K562 (cell line): ENCODE measurements around the gene ODC1. TPM values are rescaled to one million over a fixed set of nuclear protein-coding genes. Genes with fewer than 3 reads are reported as not detected.

Experiments
- ATAC-seq: fragments of 200-7000 bp; cut with Tn5 transposase; 3 replicates; pipeline ENCODE4 v1.9.1; 2020; ENCODE audit warnings: moderate library complexity
- BruUV-seq: library from RNA; stranded (reverse); fragments of 400-500 nt; replicated peaks from 2 replicates; lab custom pipeline; 2021; lab: Mats Ljungman, UMichigan
- CTCF ChIA-PET: fragments of 300-600 bp; formaldehyde crosslinking; extraction: SDS; loops from one replicate; lab custom pipeline; 2021; ENCODE audit warnings: low intra/inter-chr PET ratio; lab: Yijun Ruan, JAX
- POLR2A ChIA-PET: fragments of 300-600, 350-650 bp; sonication (Branson Sonifier 250); formaldehyde crosslinking; extraction: SDS; loops from one replicate; lab custom pipeline; 2021; ENCODE audit warnings: antibody characterized with exemption, inconsistent platforms; lab: Yijun Ruan, JAX
- DNase-seq, 4 experiments: peaks; one replicate each; pipeline versions ENCODE4 v3.0.0 to v3.0.0-alpha.2; 2011 to 2018; ENCODE audit warnings: low spot score in 3 of 4, mixed read lengths in 3 of 4; ENCODE audit errors: extremely low read depth in 1 of 4
- FAIRE-seq: peaks from 2 replicates; lab custom pipeline; 2011; peaks lifted over from hg19 to GRCh38; lab: Jason Lieb, UNC
- H2AFZ ChIP-seq: 2 replicates; pipeline ENCODE4 v1.6.0; 2011; ENCODE audit warnings: low read depth, low read length, control low read depth, inconsistent platforms
- H3K27ac ChIP-seq: fragments of 200-600 bp; 3 replicates; pipeline ENCODE4 v1.8.0; 2011; ENCODE audit warnings: low read depth, mild to moderate bottlenecking, control low read depth, inconsistent platforms, low read length, moderate library complexity, mixed read lengths; ENCODE audit errors: extremely low read depth
- H3K27me3 ChIP-seq, 2 experiments: fragments of 300-600 bp in 1 of 2; 2 replicates in 1 of 2; 3 replicates in 1 of 2; pipeline versions ENCODE4 v1.6.0 to v1.8.0; 2011; ENCODE audit warnings: inconsistent platforms in 2 of 2, low read length in 2 of 2, mild to moderate bottlenecking in 1 of 2, mixed read lengths in 1 of 2, moderate library complexity in 1 of 2; ENCODE audit not compliant: control insufficient read depth in 2 of 2, insufficient read depth in 2 of 2
- H3K36me3 ChIP-seq: fragments of 300-600 bp; 3 replicates; pipeline ENCODE4 v1.8.0; 2011; ENCODE audit warnings: mild to moderate bottlenecking, low read length, inconsistent platforms; ENCODE audit not compliant: control insufficient read depth, insufficient read depth
- H3K4me1 ChIP-seq, 2 experiments: fragments of 200-600 bp in 1 of 2; replicated peaks in 1 of 2; 2 replicates in 1 of 2; 3 replicates in 1 of 2; pipeline versions ENCODE4 v1.5.1 to v1.8.0; 2011; ENCODE audit warnings: inconsistent platforms in 2 of 2, low read length in 2 of 2, mild to moderate bottlenecking in 1 of 2, mixed read lengths in 1 of 2, moderate library complexity in 1 of 2; ENCODE audit not compliant: control insufficient read depth in 2 of 2, insufficient read depth in 2 of 2
- H3K4me2 ChIP-seq: 2 replicates; pipeline ENCODE4 v1.6.1; 2011; ENCODE audit warnings: low read length, control low read depth, inconsistent platforms, mixed read lengths; ENCODE audit not compliant: insufficient read depth
- H3K4me3 ChIP-seq: fragments of 200-600 bp; sonication (generic), shearing (Covaris generic); 2 replicates; pipeline ENCODE4 v1.5.1; 2016; ENCODE audit warnings: control low read depth, inconsistent platforms
- H3K79me2 ChIP-seq: fragments of 200-600 bp; 3 replicates; pipeline ENCODE4 v1.8.0; 2011; ENCODE audit warnings: low read length, inconsistent platforms; ENCODE audit not compliant: control insufficient read depth, insufficient read depth
- H3K9ac ChIP-seq, 2 experiments: 2 replicates each; pipeline versions ENCODE4 v1.6.0 to v1.6.1; 2011; ENCODE audit warnings: low read depth in 2 of 2, low read length in 2 of 2, control low read depth in 1 of 2, inconsistent platforms in 1 of 2, mild to moderate bottlenecking in 1 of 2, mixed read lengths in 1 of 2; ENCODE audit not compliant: insufficient read depth in 1 of 2
- H3K9me1 ChIP-seq: one replicate; pipeline ENCODE4 v1.6.0; 2011; ENCODE audit warnings: inconsistent platforms, mild to moderate bottlenecking, low read length, moderate library complexity; ENCODE audit not compliant: control insufficient read depth, insufficient read depth
- H3K9me3 ChIP-seq: replicated peaks from 2 replicates; pipeline ENCODE4 v1.5.1; 2011; ENCODE audit warnings: low read depth, low read length, inconsistent platforms; ENCODE audit not compliant: control insufficient read depth, insufficient read depth
- H4K20me1 ChIP-seq: replicated peaks from 2 replicates; pipeline ENCODE4 v1.6.1; 2011; ENCODE audit warnings: low read length, inconsistent platforms, mixed read lengths; ENCODE audit not compliant: control insufficient read depth, insufficient read depth
- BACH1 ChIP-seq: fragments of 200-800 bp; sonication (Bioruptor generic); IDR thresholded peaks from 2 replicates; pipeline ENCODE4 v1.6.1; 2016; ENCODE audit warnings: missing genetic modification characterization, missing compliant biosample characterization
- CBX1 ChIP-seq: sonication (generic); IDR thresholded peaks from 2 replicates; pipeline ENCODE4 v1.6.1; 2016; ENCODE audit warnings: antibody characterized with exemption, low read depth, mild to moderate bottlenecking
- E2F4 ChIP-seq: sonication (generic); formaldehyde crosslinking; IDR thresholded peaks from 2 replicates; pipeline ENCODE4 v1.8.0; 2022; ENCODE audit warnings: mild to moderate bottlenecking, low read depth, missing genetic modification reagents
- FIP1L1 ChIP-seq: fragments of 200-400 bp; formaldehyde crosslinking; IDR thresholded peaks from 2 replicates; pipeline ENCODE4 v1.6.1; 2018; ENCODE audit warnings: mild to moderate bottlenecking, low read depth, low read length; ENCODE audit not compliant: poor library complexity, severe bottlenecking
- JUN ChIP-seq, 2 experiments: sonication (generic) in 1 of 2; formaldehyde crosslinking in 1 of 2; IDR thresholded peaks; 2 replicates each; pipeline versions ENCODE4 v1.6.1 to v1.8.0; 2012 to 2022; ENCODE audit warnings: borderline replicate concordance in 2 of 2, mild to moderate bottlenecking in 2 of 2, improper control_type of control experiment in 1 of 2, low read depth in 1 of 2, low read length in 1 of 2, missing genetic modification reagents in 1 of 2
- KDM1A ChIP-seq, 2 experiments: fragments of 450-650 bp; IDR thresholded peaks; 2 replicates each; pipeline ENCODE4 v1.6.1; 2016; ENCODE audit warnings: mild to moderate bottlenecking in 2 of 2
- NCOA1 ChIP-seq: fragments of 450-650 bp; IDR thresholded peaks from 2 replicates; pipeline ENCODE4 v1.6.1; 2016; ENCODE audit warnings: low read depth
- NCOR1 ChIP-seq: fragments of 450-650 bp; IDR thresholded peaks from 2 replicates; pipeline ENCODE4 v1.6.1; 2016; ENCODE audit warnings: mild to moderate bottlenecking, moderate library complexity
- NEUROD1 ChIP-seq: fragments of 150-350 bp; IDR thresholded peaks from 2 replicates; pipeline ENCODE4 v1.6.1; 2014; ENCODE audit warnings: borderline replicate concordance, low read length, low read depth; ENCODE audit not compliant: partially characterized antibody
- RBM39 ChIP-seq: fragments of 200-400 bp; formaldehyde crosslinking; optimal IDR thresholded peaks from 2 replicates; pipeline ENCODE3; 2018; ENCODE audit warnings: low read depth, low read length
- TEAD2 ChIP-seq: fragments of 450-650 bp; IDR thresholded peaks from 2 replicates; pipeline ENCODE4 v1.6.1; 2016; ENCODE audit warnings: missing genetic modification characterization, control low read depth, missing compliant biosample characterization
- UBTF ChIP-seq, 2 experiments: IDR thresholded peaks; 2 replicates each; pipeline ENCODE4 v1.6.1; 2012; ENCODE audit warnings: improper control_type of control experiment in 2 of 2, low read depth in 2 of 2, low read length in 2 of 2, borderline replicate concordance in 1 of 2
- ZNF695 ChIP-seq: fragments of 450-650 bp; formaldehyde crosslinking; IDR thresholded peaks from 2 replicates; pipeline ENCODE4 v1.4.0; 2020; ENCODE audit warnings: mild to moderate bottlenecking, moderate library complexity
- WGBS: fragments of 100-300 bp; shearing (Covaris generic); methylation state at CpG from one replicate; pipeline ENCODE4 v1.1.6; 2016; ENCODE audit warnings: low coverage, mixed read lengths; ENCODE audit not compliant: insufficient coverage; ENCODE audit errors: missing lambda C conversion rate; 5-methylcytosine and 5-hydroxymethylcytosine counted together
- in situ Hi-C: fragments of 300-500 bp; cut with MboI; formaldehyde crosslinking; loops from 4 replicates; pipeline ENCODE4 v1.15.0; 2018; ENCODE audit warnings: inconsistent platforms, mixed read lengths
- intact Hi-C: fragments of 100-400 bp; cut with micrococcal nuclease; formaldehyde crosslinking; loops from 2 replicates; pipeline ENCODE4 v1.14.2; 2022
- polyA plus RNA-seq, 8 experiments: library from polyadenylated mRNA; depleted of rRNA in 4 of 8; stranded (reverse) in 5 of 8; unstranded in 3 of 8; fragments of >200 nt; fragmentation: Nextera tagmentation in 2 of 8; fragmentation: Illumina TruSeq in 1 of 8; extraction: Ambion mirVana in 2 of 8; extraction: Trizol in 1 of 8; gene quantifications; 2 replicates each; pipeline versions ENCODE4 v1.2.1 to v1.2.3, GENCODE V29; 2011 to 2014; ENCODE audit warnings: inconsistent platforms in 1 of 8, missing spikeins in 1 of 8
- total RNA-seq, 7 experiments: library from RNA; depleted of rRNA in 6 of 7; stranded (reverse); fragments of >200 nt in 6 of 7; fragmentation: Illumina TruSeq in 2 of 7; extraction: Trizol in 2 of 7; gene quantifications; 2 replicates each; pipeline versions ENCODE4 v1.2.1 to v1.2.3, GENCODE V29; 2011 to 2021; ENCODE audit warnings: low replicate concordance in 1 of 7
- TF ChIP-seq, protein P1 (sequence below): IDR thresholded peaks from 2 replicates; pipeline ENCODE4 v1.6.1; 2016; ENCODE audit warnings: missing genetic modification characterization, missing compliant biosample characterization

ODC1 gene
- total and polyA plus RNA-seq, 9 of the 15 experiments (the other 6 are each of a cell fraction or from before 2014, with no cell fraction given) = 142 to 563 (median 457) TPM

DNA sequence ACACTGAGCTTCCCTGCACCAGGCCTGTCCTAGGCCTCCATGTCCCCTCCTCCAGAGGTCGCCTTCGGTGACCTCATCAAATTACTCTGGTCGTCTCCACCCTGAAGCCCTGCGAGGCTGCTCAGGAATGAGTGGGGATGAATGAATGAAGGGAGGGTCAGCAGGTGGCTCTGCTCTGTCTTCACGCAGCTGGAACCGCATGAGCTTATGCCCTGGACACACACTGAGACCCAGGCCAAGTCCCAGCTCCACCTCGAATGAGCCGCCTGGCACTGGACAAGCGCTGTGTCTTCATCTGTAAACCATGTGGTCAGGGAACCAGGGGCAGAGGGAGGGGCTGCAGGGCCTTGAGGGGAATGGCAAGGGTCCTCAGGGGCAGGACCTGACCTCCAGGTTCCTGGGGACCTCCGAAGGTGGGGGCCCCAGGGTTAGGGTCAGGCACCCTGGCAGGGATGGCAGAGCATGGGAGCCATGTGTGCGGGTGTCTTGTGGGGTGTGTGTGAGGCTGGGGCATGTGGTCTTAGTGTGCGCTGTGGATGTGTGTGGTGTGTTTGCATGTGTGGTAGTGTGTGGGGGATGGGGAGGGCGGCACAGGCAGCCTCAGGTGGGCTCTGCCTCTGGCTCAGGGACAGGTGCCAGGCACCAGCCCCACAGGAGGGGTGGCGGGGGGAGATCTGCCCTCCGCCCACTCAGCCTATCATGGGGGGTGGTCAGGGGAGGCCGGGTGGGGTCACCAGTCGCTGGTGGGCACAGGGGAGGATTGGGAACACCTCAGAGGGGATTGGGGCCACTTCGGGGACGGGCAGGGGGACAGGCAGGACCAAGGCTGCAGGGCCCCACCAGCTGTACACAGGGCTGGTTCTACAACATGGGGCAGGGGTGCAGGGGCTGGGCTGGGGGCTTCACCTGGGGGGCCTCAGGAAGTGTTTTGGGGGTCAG is 13.9 kb downstream of the ODC1 start:
- Histone ChIP-seq H4K20me1 (peaks cover 5% of the 10 kb centered on the region; the same call in 1 of the 2 replicates), H3K79me2 (no peaks in the 10 kb centered on the region), H3K27ac (no peak overlapping the region), H3K9me3 (no peaks in the 10 kb centered on the region), H3K4me2 (no peak overlapping the region; the same call in 1 of the 2 replicates), H3K9ac (peak overlapping the region in 1 of 2 experiments; percentile 82; a peak in 2 of 4 replicates), H3K27me3 (no peaks in the 10 kb centered on the region), H3K4me3 (no peak overlapping the region), H3K4me1 (peaks cover 9 to 51% of the 10 kb centered on the region in 2 experiments), H3K9me1 (no peaks in the 10 kb centered on the region), H2AFZ (no peak overlapping the region), H3K36me3 (peaks cover 6% of the 10 kb centered on the region; the same call in 2 of the 3 replicates)
- DNase-seq (peak; percentile 30 to 48 (median 38)), FAIRE-seq (peak; percentile 44), ATAC-seq (peak; percentile 24)
- 66% methylated on average over 14 of the region's 19 CpGs for WGBS
- BruUV-seq = no TSS peak
- in situ Hi-C loops = loop anchor here (10.0 kb wide), 1 partner anchor 639 kb away; no protein-coding TSS in a partner anchor
- POLR2A ChIA-PET = interaction anchor here (0.6 to 3.1 kb wide), 19 partner anchors 8 to 368 kb away, joined by 3 to 47 read pairs (median 4); partner anchors contain the start of gene ODC1
- CTCF ChIA-PET = interaction anchor here (0.5 to 2.1 kb wide), 8 partner anchors 163 to 378 kb away, joined by 3 to 21 read pairs (median 4); partner anchors contain the start of gene PDIA6
- intact Hi-C loops = loop anchor here (10.0 kb wide), 1 partner anchor 629 kb away; no protein-coding TSS in a partner anchor
- TF ChIP-seq RBM39 (no peak), NCOA1 (no peak), E2F4 (CRISPR knock-in tag) (no peak), TEAD2 (no peak), JUN (IDR thresholded peaks at IDR 0.05; ENCODE audit: borderline replicate concordance, low read depth, low read length) (no peak), JUN (CRISPR knock-in tag; IDR thresholded peaks at IDR 0.05; ENCODE audit: borderline replicate concordance) (0 out of 2 replicates have a peak, but pooled peaks have one; percentile 43), BACH1 (no peak), ZNF695 (CRISPR knock-in tag) (no peak), FIP1L1 (no peak), UBTF (IDR thresholded peaks at IDR 0.05; ENCODE audit: borderline replicate concordance in 1 of 2, low read depth in 2 of 2, low read length in 2 of 2) (no peak), KDM1A (IDR thresholded peaks at IDR 0.05) (no peak), NEUROD1 (no peak), CBX1 (no peak), NCOR1 (no peak)
- TF ChIP-seq, protein P1, sequence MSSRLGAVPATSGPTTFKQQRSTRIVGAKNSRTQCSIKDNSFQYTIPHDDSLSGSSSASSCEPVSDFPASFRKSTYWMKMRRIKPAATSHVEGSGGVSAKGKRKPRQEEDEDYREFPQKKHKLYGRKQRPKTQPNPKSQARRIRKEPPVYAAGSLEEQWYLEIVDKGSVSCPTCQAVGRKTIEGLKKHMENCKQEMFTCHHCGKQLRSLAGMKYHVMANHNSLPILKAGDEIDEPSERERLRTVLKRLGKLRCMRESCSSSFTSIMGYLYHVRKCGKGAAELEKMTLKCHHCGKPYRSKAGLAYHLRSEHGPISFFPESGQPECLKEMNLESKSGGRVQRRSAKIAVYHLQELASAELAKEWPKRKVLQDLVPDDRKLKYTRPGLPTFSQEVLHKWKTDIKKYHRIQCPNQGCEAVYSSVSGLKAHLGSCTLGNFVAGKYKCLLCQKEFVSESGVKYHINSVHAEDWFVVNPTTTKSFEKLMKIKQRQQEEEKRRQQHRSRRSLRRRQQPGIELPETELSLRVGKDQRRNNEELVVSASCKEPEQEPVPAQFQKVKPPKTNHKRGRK (tag) = no peak
